HepG2 (cell line): ENCODE results near the gene MSH3.

Source experiments
- BHLHE40 ChIP-seq: IDR thresholded peaks from 2 replicates; pipeline ENCODE4 v1.6.1; 2011; ENCODE audit warnings: low read length, improper control_type of control experiment
- ZSCAN20 ChIP-seq: sonication (generic); formaldehyde crosslinking; IDR thresholded peaks from 2 replicates; pipeline ENCODE4 v1.4.0; 2020; ENCODE audit warnings: missing genetic modification reagents, mild to moderate bottlenecking, borderline replicate concordance

- TF ChIP-seq ZSCAN20 (no peak), BHLHE40 (no peak)
Measured at GRCh38 chr5:80777347-80778287, 123.2 kb downstream of the MSH3 start.
